H1 (cell line): ENCODE results near the gene OR8G5. TPM values are rescaled to one million over a fixed set of nuclear protein-coding genes. Genes with fewer than 3 reads are reported as not detected.

Experiments
- CTCF ChIA-PET: fragments of 300-600 bp; sonication (Branson Sonifier 250); formaldehyde crosslinking; loops from one replicate; lab custom pipeline; 2021; ENCODE audit not compliant: partially characterized antibody; lab: Charles Lee
- POLR2A ChIA-PET: fragments of 300-600 bp; sonication (Branson Sonifier 250); formaldehyde crosslinking; loops from one replicate; lab custom pipeline; 2021; ENCODE audit warnings: inconsistent platforms; ENCODE audit not compliant: partially characterized antibody; lab: Charles Lee
- DNase-seq, 2 experiments: peaks; one replicate each; pipeline versions ENCODE4 v3.0.0 to v3.0.0-alpha.2; 2010 to 2022; ENCODE audit warnings: low spot score in 2 of 2, low read depth in 1 of 2, mixed read lengths in 1 of 2
- FAIRE-seq: peaks from 2 replicates; lab custom pipeline; 2011; peaks lifted over from hg19 to GRCh38; lab: Jason Lieb, UNC
- H2AFZ ChIP-seq: 2 replicates; pipeline ENCODE4 v1.8.1; 2012; ENCODE audit warnings: low read length, inconsistent platforms
- H2AK5ac ChIP-seq: 2 replicates; pipeline ENCODE4 v1.6.1; 2013; ENCODE audit warnings: low read depth, low read length
- H2BK120ac ChIP-seq: replicated peaks from 2 replicates; pipeline ENCODE3; 2013; ENCODE audit warnings: low read depth, low read length, inconsistent platforms
- H2BK12ac ChIP-seq: 2 replicates; pipeline ENCODE4 v1.6.1; 2013; ENCODE audit warnings: low read depth, low read length
- H2BK15ac ChIP-seq: 2 replicates; pipeline ENCODE4 v1.6.1; 2013; ENCODE audit warnings: low read length
- H2BK20ac ChIP-seq: 2 replicates; pipeline ENCODE4 v1.6.1; 2013; ENCODE audit warnings: low read length
- H2BK5ac ChIP-seq: 2 replicates; pipeline ENCODE4 v1.6.1; 2013; ENCODE audit warnings: low read depth, low read length
- H3K14ac ChIP-seq: 2 replicates; pipeline ENCODE4 v1.6.1; 2013; ENCODE audit warnings: inconsistent platforms; ENCODE audit not compliant: insufficient read length
- H3K18ac ChIP-seq: 2 replicates; pipeline ENCODE4 v1.6.1; 2013; ENCODE audit warnings: low read length; ENCODE audit errors: extremely low read depth
- H3K23ac ChIP-seq: 2 replicates; pipeline ENCODE4 v1.6.1; 2013; ENCODE audit warnings: inconsistent platforms; ENCODE audit not compliant: insufficient read length
- H3K23me2 ChIP-seq: 2 replicates; pipeline ENCODE4 v1.6.1; 2013; ENCODE audit warnings: low read depth, low read length
- H3K27ac ChIP-seq: 2 replicates; pipeline ENCODE4 v1.6.1; 2011; ENCODE audit warnings: low read depth, low read length, inconsistent platforms
- H3K27me3 ChIP-seq, 4 experiments: replicated peaks in 1 of 4; 1 replicate in 1 of 4; 2 replicates in 3 of 4; pipeline versions ENCODE4 v1.6.1 to v1.8.1; 2011 to 2013; ENCODE audit warnings: low read length in 3 of 4, mild to moderate bottlenecking in 3 of 4, inconsistent platforms in 2 of 4, mixed read lengths in 2 of 4, moderate library complexity in 1 of 4; ENCODE audit not compliant: control insufficient read depth in 3 of 4, insufficient read depth in 3 of 4; ENCODE audit errors: extremely low read depth in 1 of 4
- H3K36me3 ChIP-seq, 4 experiments: 2 replicates each; pipeline versions ENCODE4 v1.6.1 to v1.8.1; 2011 to 2013; ENCODE audit warnings: mild to moderate bottlenecking in 4 of 4, low read length in 3 of 4, moderate library complexity in 2 of 4, control low read depth in 1 of 4, inconsistent platforms in 1 of 4; ENCODE audit not compliant: insufficient read depth in 4 of 4, control insufficient read depth in 2 of 4
- H3K4ac ChIP-seq: replicated peaks from 2 replicates; pipeline ENCODE3; 2013; ENCODE audit warnings: low read length, low read depth, mixed read lengths, inconsistent platforms; ENCODE audit not compliant: insufficient read length
- H3K4me1 ChIP-seq, 4 experiments: replicated peaks in 1 of 4; 1 replicate in 1 of 4; 2 replicates in 3 of 4; pipeline versions ENCODE4 v1.6.1 to v1.8.1; 2011 to 2013; ENCODE audit warnings: low read length in 3 of 4, inconsistent platforms in 2 of 4, mixed read lengths in 1 of 4; ENCODE audit not compliant: insufficient read depth in 4 of 4, control insufficient read depth in 3 of 4
- H3K4me2 ChIP-seq, 2 experiments: 2 replicates each; pipeline versions ENCODE4 v1.6.1 to v1.8.1; 2011 to 2013; ENCODE audit warnings: low read depth in 2 of 2, low read length in 2 of 2, control low read depth in 1 of 2, inconsistent platforms in 1 of 2, mild to moderate bottlenecking in 1 of 2; ENCODE audit not compliant: insufficient read depth in 1 of 2
- H3K4me3 ChIP-seq, 4 experiments: fragments of 200-600, 300-600 bp in 1 of 4; sonication (generic), shearing (Covaris generic), sonication (Bioruptor Twin) in 1 of 4; 2 replicates each; pipeline versions ENCODE4 v1.5.1 to v1.8.1; 2011 to 2016; ENCODE audit warnings: low read length in 4 of 4, low read depth in 3 of 4, control low read depth in 2 of 4, inconsistent platforms in 2 of 4, mild to moderate bottlenecking in 2 of 4, mixed read lengths in 1 of 4, moderate library complexity in 1 of 4; ENCODE audit not compliant: insufficient read depth in 2 of 4; ENCODE audit errors: extremely low read depth in 1 of 4
- H3K56ac ChIP-seq: replicated peaks from 2 replicates; pipeline ENCODE3; 2013; ENCODE audit warnings: low read depth, mild to moderate bottlenecking, mixed read lengths, low read length, inconsistent platforms; ENCODE audit not compliant: insufficient read length
- H3K79me1 ChIP-seq: 2 replicates; pipeline ENCODE4 v1.6.1; 2013; ENCODE audit warnings: low read depth, low read length, control low read depth
- H3K79me2 ChIP-seq, 2 experiments: 2 replicates each; pipeline versions ENCODE4 v1.6.1 to v1.8.1; 2012 to 2013; ENCODE audit warnings: low read length in 2 of 2, mild to moderate bottlenecking in 2 of 2, inconsistent platforms in 1 of 2; ENCODE audit not compliant: insufficient read depth in 2 of 2, control insufficient read depth in 1 of 2
- H3K9ac ChIP-seq, 4 experiments: replicated peaks in 1 of 4; 1 replicate in 1 of 4; 2 replicates in 3 of 4; pipeline versions ENCODE4 v1.6.1 to v1.8.1; 2011 to 2013; ENCODE audit warnings: low read depth in 3 of 4, low read length in 3 of 4, control low read depth in 2 of 4, mild to moderate bottlenecking in 2 of 4, moderate library complexity in 2 of 4, inconsistent platforms in 1 of 4; ENCODE audit errors: extremely low read depth in 1 of 4
- H3K9me3 ChIP-seq, 2 experiments: 2 replicates each; pipeline versions ENCODE4 v1.6.1 to v1.8.1; 2012 to 2013; ENCODE audit warnings: mild to moderate bottlenecking in 2 of 2, moderate library complexity in 2 of 2, control low read depth in 1 of 2, inconsistent platforms in 1 of 2, low read depth in 1 of 2, low read length in 1 of 2, mixed read lengths in 1 of 2; ENCODE audit not compliant: insufficient read depth in 2 of 2
- H4K20me1 ChIP-seq, 2 experiments: replicated peaks in 1 of 2; 2 replicates each; pipeline versions ENCODE3 to v1.8.1; 2011 to 2013; ENCODE audit warnings: inconsistent platforms in 2 of 2, low read length in 2 of 2, mild to moderate bottlenecking in 1 of 2; ENCODE audit not compliant: insufficient read depth in 2 of 2, control insufficient read depth in 1 of 2
- H4K5ac ChIP-seq: 2 replicates; pipeline ENCODE4 v1.6.1; 2013; ENCODE audit warnings: low read length, low read depth, mixed read lengths, inconsistent platforms; ENCODE audit not compliant: insufficient read length
- H4K8ac ChIP-seq: 2 replicates; pipeline ENCODE4 v1.8.0; 2013; ENCODE audit warnings: mild to moderate bottlenecking, moderate library complexity, low read length, inconsistent platforms; ENCODE audit not compliant: insufficient read depth; ENCODE audit errors: extremely low read depth
- H4K91ac ChIP-seq: replicated peaks from 2 replicates; pipeline ENCODE3; 2013; ENCODE audit warnings: low read length, mixed read lengths, inconsistent platforms; ENCODE audit not compliant: insufficient read length
- CBX5 ChIP-seq: fragments of 300-800, 300-1000 bp; sonication (generic); IDR thresholded peaks from 2 replicates; pipeline ENCODE4 v1.7.1; 2016; ENCODE audit warnings: antibody characterized with exemption, low read length, low read depth
- EGR1 ChIP-seq: IDR thresholded peaks from 2 replicates; pipeline ENCODE4 v1.6.1; 2011; ENCODE audit warnings: low read depth, low read length, borderline replicate concordance
- MAX ChIP-seq: IDR thresholded peaks from 2 replicates; pipeline ENCODE4 v1.6.1; 2012; ENCODE audit warnings: inconsistent platforms
- POLR2AphosphoS5 ChIP-seq: IDR thresholded peaks from 2 replicates; pipeline ENCODE4 v1.6.1; 2011; ENCODE audit warnings: low read depth, low read length
- TAF1 ChIP-seq: IDR thresholded peaks from 2 replicates; pipeline ENCODE4 v1.6.1; 2011; ENCODE audit warnings: mild to moderate bottlenecking, low read depth, low read length
- TAF7 ChIP-seq: optimal IDR thresholded peaks from 2 replicates; pipeline ENCODE3; 2011; ENCODE audit warnings: low read depth, mild to moderate bottlenecking, inconsistent platforms, low read length, moderate library complexity, borderline replicate concordance
- TCF12 ChIP-seq: IDR thresholded peaks from 2 replicates; pipeline ENCODE4 v1.6.1; 2011; ENCODE audit warnings: low read depth, mild to moderate bottlenecking, low read length
- USF2 ChIP-seq: IDR thresholded peaks from 2 replicates; pipeline ENCODE4 v1.6.1; 2011; ENCODE audit warnings: low read length, improper control_type of control experiment
- YY1 ChIP-seq: IDR thresholded peaks from 2 replicates; pipeline ENCODE4 v1.6.1; 2011; ENCODE audit warnings: low read depth, mild to moderate bottlenecking, low read length
- polyA plus RNA-seq, 7 experiments: library from polyadenylated mRNA; depleted of rRNA in 3 of 7; stranded (reverse) in 5 of 7; unstranded in 2 of 7; fragments of >200 nt in 5 of 7; fragments of 200-250 nt in 2 of 7; gene quantifications; 1 replicate in 5 of 7; 2 replicates in 1 of 7; 4 replicates in 1 of 7; pipeline versions ENCODE4 v1.2.1 to v1.2.3, GENCODE V29; 2011 to 2013; ENCODE audit warnings: missing spikeins in 2 of 7, mixed read lengths in 2 of 7
- total RNA-seq: library from RNA; stranded (reverse); fragmentation: NEBNext Ultra II Directional; extraction: Animal tissue kit (Norgen Biotek cat#: 25700); gene quantifications from 2 replicates; pipeline ENCODE4 v1.2.1, GENCODE V29; 2021

The OR8G5 gene
- total and polyA plus RNA-seq, 2 of the 8 experiments (the other 6 are each of a cell fraction or from before 2014, with no cell fraction given), result not detected

GRCh38 chr11:124310721-124311120, 54.5 kb downstream of the OR8G5 start:
- no peak overlapping the region for H2AFZ ChIP-seq
- CTCF ChIA-PET, result interaction anchor here (1.4 kb wide), 1 partner anchor 239 kb away, joined by 5 read pairs; no protein-coding TSS in a partner anchor

More at GRCh38 chr11:124310721-124311120, 54.5 kb downstream of the OR8G5 start:
- no peaks in the 10 kb centered on the region for H4K20me1 ChIP-seq
- no peak overlapping the region for H3K27ac ChIP-seq
- no peak overlapping the region for H4K8ac ChIP-seq
- H2BK120ac ChIP-seq, result no peak overlapping the region
- H2AK5ac ChIP-seq, result no peak overlapping the region
- FAIRE-seq (no peak), DNase-seq (no peak)
- H3K79me2 ChIP-seq, result no peaks in the 10 kb centered on the region
- no peaks in the 10 kb centered on the region for H3K79me1 ChIP-seq
- H3K4ac ChIP-seq, result no peak overlapping the region
- no peak overlapping the region for H4K5ac ChIP-seq
- TF ChIP-seq CBX5 (no peak), USF2 (no peak), EGR1 (no peak), YY1 (no peak), POLR2AphosphoS5 (no peak), TAF1 (no peak), TAF7 (no peak), MAX (no peak), TCF12 (no peak)
- H2BK20ac ChIP-seq, result no peak overlapping the region
- H2BK5ac ChIP-seq, result no peak overlapping the region
- no peak overlapping the region for H3K14ac ChIP-seq
- no peaks in the 10 kb centered on the region for H3K36me3 ChIP-seq
- H2BK12ac ChIP-seq, result no peak overlapping the region
- no peak overlapping the region for H3K4me2 ChIP-seq
- no peaks in the 10 kb centered on the region for H3K4me1 ChIP-seq
- POLR2A ChIA-PET, result no interaction called here
- no peaks in the 10 kb centered on the region for H3K9me3 ChIP-seq
- H3K23me2 ChIP-seq, result no peaks in the 10 kb centered on the region; the same call in 1 of the 2 replicates
- no peak overlapping the region for H3K18ac ChIP-seq
- no peak overlapping the region for H4K91ac ChIP-seq
- H3K23ac ChIP-seq, result no peak overlapping the region
- no peak overlapping the region for H3K9ac ChIP-seq
- no peak overlapping the region for H2BK15ac ChIP-seq
- no peak overlapping the region for H3K4me3 ChIP-seq
- no peak overlapping the region for H3K56ac ChIP-seq
- no peaks in the 10 kb centered on the region for H3K27me3 ChIP-seq
